Subcutaneous abdominal adipose tissue (tissue), 5 donors: Measurements from ENCODE around the gene TSPAN16.
"Not testable (repeated sequence)": the region's sequence is repeated elsewhere in the genome, so short reads cannot be mapped to it uniquely, and the experiment has no call there.

ENCODE experiments used
- H3K27ac ChIP-seq: one replicate; pipeline ENCODE4 v1.7.0; 2013; ENCODE audit warnings: low read depth, mild to moderate bottlenecking, inconsistent platforms, low read length, moderate library complexity
- H3K27me3 ChIP-seq, 5 donors: one replicate each; pipeline ENCODE4 v1.7.0; 2013; ENCODE audit warnings: low read length in 5 of 5, inconsistent platforms in 1 of 5; ENCODE audit not compliant: control insufficient read depth in 5 of 5, insufficient read depth in 4 of 5
- H3K36me3 ChIP-seq, 5 donors: one replicate each; pipeline ENCODE4 v1.7.0; 2013; ENCODE audit warnings: low read length in 5 of 5; ENCODE audit not compliant: control insufficient read depth in 5 of 5, insufficient read depth in 5 of 5
- H3K4me1 ChIP-seq, 5 donors: one replicate each; pipeline ENCODE4 v1.7.0; 2013; ENCODE audit warnings: low read length in 5 of 5, mild to moderate bottlenecking in 3 of 5, moderate library complexity in 1 of 5; ENCODE audit not compliant: control insufficient read depth in 5 of 5, insufficient read depth in 5 of 5
- H3K4me3 ChIP-seq, 5 donors: one replicate each; pipeline ENCODE4 v1.7.0; 2013; ENCODE audit warnings: low read length in 5 of 5, low read depth in 1 of 5
- H3K9ac ChIP-seq, 5 donors: one replicate each; pipeline ENCODE4 v1.7.0; 2013; ENCODE audit warnings: low read length in 5 of 5, mild to moderate bottlenecking in 4 of 5, moderate library complexity in 3 of 5
- H3K9me3 ChIP-seq, 5 donors: one replicate each; pipeline ENCODE4 v1.7.0; 2013; ENCODE audit warnings: low read length in 5 of 5; ENCODE audit not compliant: control insufficient read depth in 5 of 5
- donor health status: healthy.
- donor health status: healthy.
- donor health status: healthy.
- donor health status: healthy.
- donor health status: healthy.

TSPAN16 gene

GRCh38 chr19:11299946-11300810 is 4.2 kb downstream of the TSPAN16 start:
- no peaks in the 10 kb centered on the region for H3K36me3 ChIP-seq

GRCh38 chr19:11300811-11301120 is 4.8 kb downstream of the TSPAN16 start:
- Histone ChIP-seq H3K9me3 (no peaks in the 10 kb centered on the region), H3K9ac (no peak overlapping the region), H3K27me3 (peaks cover 0 to 3% (median 0%) of the 10 kb centered on the region in 5 donors), H3K27ac (no peak overlapping the region), H3K4me3 (no peak overlapping the region), H3K36me3 (no peaks in the 10 kb centered on the region), H3K4me1 (peaks cover 3 to 9% (median 6%) of the 10 kb centered on the region in 5 donors)

More at GRCh38 chr19:11299946-11300810, 4.2 kb downstream of the TSPAN16 start:
- no peak overlapping the region for H3K27ac ChIP-seq
- no peak overlapping the region for H3K9ac ChIP-seq
- no peak overlapping the region for H3K4me3 ChIP-seq
- H3K27me3 ChIP-seq: peaks cover 0 to 3% (median 0%) of the 10 kb centered on the region in 5 donors
- H3K9me3 ChIP-seq: no peaks in the 10 kb centered on the region
- H3K4me1 ChIP-seq: peaks cover 3 to 10% (median 8%) of the 10 kb centered on the region in 5 donors

- Histone ChIP-seq H3K27me3 (peaks cover 0 to 8% (median 0%) of the 10 kb centered on the region in 5 donors), H3K9ac (no peak overlapping the region), H3K36me3 (no peaks in the 10 kb centered on the region), H3K4me1 (no peaks in the 10 kb centered on the region), H3K4me3 (no peak overlapping the region), H3K27ac (no peak overlapping the region), H3K9me3 (no peaks in the 10 kb centered on the region)
Observed at GRCh38 chr19:11304936-11305335, 9.0 kb downstream of the TSPAN16 start.

- H3K27ac ChIP-seq: no peak overlapping the region
- H3K4me1 ChIP-seq: no peaks in the 10 kb centered on the region
- no peaks in the 10 kb centered on the region for H3K36me3 ChIP-seq
- no peaks in the 10 kb centered on the region for H3K9me3 ChIP-seq
- H3K4me3 ChIP-seq: no peak overlapping the region
- no peak overlapping the region for H3K9ac ChIP-seq
- peaks cover 0 to 8% (median 0%) of the 10 kb centered on the region in 5 donors for H3K27me3 ChIP-seq
Observed at GRCh38 chr19:11306337-11306736, 10.4 kb downstream of the TSPAN16 start.

GRCh38 chr19:11320278-11320995 is 24.5 kb downstream of the TSPAN16 start:
- H3K27me3 ChIP-seq, H3K36me3 ChIP-seq, H3K4me3 ChIP-seq, H3K9me3 ChIP-seq, H3K9ac ChIP-seq, H3K27ac ChIP-seq: not testable (repeated sequence)
- H3K4me1 ChIP-seq: peaks cover 1 to 29% (median 21%) of the 10 kb centered on the region in 5 donors

- no peaks in the 10 kb centered on the region for H3K27me3 ChIP-seq
- no peak overlapping the region for H3K9ac ChIP-seq
- H3K4me1 ChIP-seq: peaks cover 1 to 29% (median 21%) of the 10 kb centered on the region in 5 donors
- peaks cover 0 to 13% (median 12%) of the 10 kb centered on the region in 5 donors for H3K36me3 ChIP-seq
- no peak overlapping the region for H3K4me3 ChIP-seq
- no peak overlapping the region for H3K27ac ChIP-seq
- no peaks in the 10 kb centered on the region for H3K9me3 ChIP-seq
Observed at GRCh38 chr19:11321191-11322126, 25.5 kb downstream of the TSPAN16 start.

- H3K27ac ChIP-seq: no peak overlapping the region
- H3K4me1 ChIP-seq: peaks cover 1 to 29% (median 21%) of the 10 kb centered on the region in 5 donors
- no peak overlapping the region for H3K9ac ChIP-seq
- H3K27me3 ChIP-seq: no peaks in the 10 kb centered on the region
- no peak overlapping the region for H3K4me3 ChIP-seq
- no peaks in the 10 kb centered on the region for H3K9me3 ChIP-seq
- H3K36me3 ChIP-seq: peaks cover 0 to 22% (median 21%) of the 10 kb centered on the region in 5 donors
Observed at GRCh38 chr19:11322269-11323024, 26.5 kb downstream of the TSPAN16 start.

GRCh38 chr19:11323601-11324078 is 27.7 kb downstream of the TSPAN16 start:
- Histone ChIP-seq H3K9ac (peak overlapping the region in 2 of 5 donors; percentile 21 to 52), H3K36me3 (peaks cover 0 to 30% (median 22%) of the 10 kb centered on the region in 5 donors), H3K4me1 (peaks cover 1 to 29% (median 21%) of the 10 kb centered on the region in 5 donors), H3K9me3 (no peaks in the 10 kb centered on the region), H3K27me3 (no peaks in the 10 kb centered on the region), H3K27ac (peak overlapping the region; percentile 50), H3K4me3 (peak overlapping the region in 1 of 5 donors; percentile 16)

GRCh38 chr19:11324079-11324661 is 28.2 kb downstream of the TSPAN16 start:
- Histone ChIP-seq H3K27me3 (no peaks in the 10 kb centered on the region), H3K27ac (peak overlapping the region; percentile 50), H3K4me1 (peaks cover 1 to 27% (median 21%) of the 10 kb centered on the region in 5 donors), H3K9ac (peak overlapping the region in 3 of 5 donors; percentile 8 to 52 (median 21)), H3K9me3 (no peaks in the 10 kb centered on the region), H3K4me3 (peak overlapping the region in 1 of 5 donors; percentile 16), H3K36me3 (peaks cover 0 to 34% (median 22%) of the 10 kb centered on the region in 5 donors)
